Measurements from ENCODE around the gene GNG13. TPM values are rescaled to one million over a fixed set of nuclear protein-coding genes. Genes with fewer than 3 reads are reported as not detected.
A peak's percentile ranks its signal among the peaks of the same experiment; 100 is the strongest.

Gene GNG13
- total and polyA plus RNA-seq, 2 experiments from 2014 or later = 0.29 TPM; not detected in 1

DNA sequence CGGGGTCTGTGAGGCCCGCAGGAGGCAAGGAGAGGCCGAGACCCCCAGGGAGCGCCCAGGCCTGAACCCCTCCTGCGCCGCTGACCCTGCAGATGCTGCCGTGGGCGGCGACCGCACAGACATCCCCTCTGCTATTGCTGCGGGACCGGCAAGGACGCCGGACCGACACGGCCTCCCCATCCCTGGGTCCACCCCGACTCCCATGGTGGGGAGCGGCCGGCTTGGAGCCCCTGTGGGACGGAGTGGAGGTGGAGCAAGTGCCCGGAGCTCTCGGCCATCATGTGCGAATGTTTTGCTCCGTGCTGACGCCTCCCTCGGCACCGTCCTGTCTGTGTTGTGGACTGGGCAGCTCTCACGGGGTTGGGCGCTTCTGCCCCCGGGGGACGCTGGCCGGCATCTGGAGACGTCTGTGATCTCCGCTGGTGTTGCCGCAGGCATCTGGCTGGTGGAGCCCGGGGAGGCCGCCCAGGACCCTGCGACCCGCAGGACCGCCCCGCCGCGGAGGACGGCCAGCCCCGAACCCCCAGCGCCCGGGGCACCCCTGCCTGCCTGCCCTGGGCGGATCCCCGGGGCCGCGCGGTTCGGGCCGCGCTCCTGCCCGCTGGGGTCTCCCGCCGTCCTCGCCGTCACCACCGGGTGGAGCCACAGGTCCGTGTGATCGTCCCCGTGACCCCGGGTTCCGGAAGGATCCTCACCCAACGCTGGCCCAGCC, 12.8 kb upstream of the GNG13 start:
- Histone ChIP-seq H3F3A (replicated peaks; ENCODE audit: low read depth) (peaks cover 8% of the 10 kb centered on the region; the same call in 1 of the 2 replicates), H3K36me3 (ENCODE audit: insufficient read depth) (no peaks in the 10 kb centered on the region), H4K20me1 (replicated peaks; ENCODE audit: insufficient read depth) (peaks cover 3% of the 10 kb centered on the region; the same call in 1 of the 2 replicates), H3K4me2 (peak overlapping the region; percentile 84), H3K27me3 (ENCODE audit: insufficient read depth) (no peaks in the 10 kb centered on the region; the same call in 1 of the 2 replicates), H3K4me1 (ENCODE audit: insufficient read depth) (no peaks in the 10 kb centered on the region), H2AFZ (peak overlapping the region; percentile 97), H3K79me2 (replicated peaks; ENCODE audit: insufficient read depth) (peaks cover 4% of the 10 kb centered on the region; the same call in 1 of the 2 replicates), H3K4me3 (peak overlapping the region; percentile 66), H3K9me2 (ENCODE audit: insufficient read depth) (no peaks in the 10 kb centered on the region), H3K27ac (ENCODE audit: low read depth) (no peak overlapping the region)
- TF ChIP-seq JUNB (IDR thresholded peaks at IDR 0.05; ENCODE audit: unreplicated experiment) (no peak), STAT1 (IDR thresholded peaks at IDR 0.05; ENCODE audit: unreplicated experiment) (no peak), EZH2phosphoT487 (IDR thresholded peaks at IDR 0.05; ENCODE audit: unreplicated experiment) (no peak), POLR2AphosphoS5 (IDR thresholded peaks at IDR 0.05; ENCODE audit: low read depth) (peak; percentile 41; the same call in 1 of the 2 replicates), ZNF114 (CRISPR knock-in tag; IDR thresholded peaks at IDR 0.05) (no peak), CREB1 (CRISPR knock-in tag; IDR thresholded peaks at IDR 0.05; ENCODE audit: low read depth) (0 out of 2 replicates have a peak, but pooled peaks have one; percentile 15), EZH2 (IDR thresholded peaks at IDR 0.05; ENCODE audit: low read depth, unreplicated experiment) (no peak), NANOG (IDR thresholded peaks at IDR 0.05; ENCODE audit: borderline replicate concordance) (no peak), ZNF331 (CRISPR knock-in tag; IDR thresholded peaks at IDR 0.05; ENCODE audit: low read depth) (no peak)
- TF ChIP-seq, protein P1, sequence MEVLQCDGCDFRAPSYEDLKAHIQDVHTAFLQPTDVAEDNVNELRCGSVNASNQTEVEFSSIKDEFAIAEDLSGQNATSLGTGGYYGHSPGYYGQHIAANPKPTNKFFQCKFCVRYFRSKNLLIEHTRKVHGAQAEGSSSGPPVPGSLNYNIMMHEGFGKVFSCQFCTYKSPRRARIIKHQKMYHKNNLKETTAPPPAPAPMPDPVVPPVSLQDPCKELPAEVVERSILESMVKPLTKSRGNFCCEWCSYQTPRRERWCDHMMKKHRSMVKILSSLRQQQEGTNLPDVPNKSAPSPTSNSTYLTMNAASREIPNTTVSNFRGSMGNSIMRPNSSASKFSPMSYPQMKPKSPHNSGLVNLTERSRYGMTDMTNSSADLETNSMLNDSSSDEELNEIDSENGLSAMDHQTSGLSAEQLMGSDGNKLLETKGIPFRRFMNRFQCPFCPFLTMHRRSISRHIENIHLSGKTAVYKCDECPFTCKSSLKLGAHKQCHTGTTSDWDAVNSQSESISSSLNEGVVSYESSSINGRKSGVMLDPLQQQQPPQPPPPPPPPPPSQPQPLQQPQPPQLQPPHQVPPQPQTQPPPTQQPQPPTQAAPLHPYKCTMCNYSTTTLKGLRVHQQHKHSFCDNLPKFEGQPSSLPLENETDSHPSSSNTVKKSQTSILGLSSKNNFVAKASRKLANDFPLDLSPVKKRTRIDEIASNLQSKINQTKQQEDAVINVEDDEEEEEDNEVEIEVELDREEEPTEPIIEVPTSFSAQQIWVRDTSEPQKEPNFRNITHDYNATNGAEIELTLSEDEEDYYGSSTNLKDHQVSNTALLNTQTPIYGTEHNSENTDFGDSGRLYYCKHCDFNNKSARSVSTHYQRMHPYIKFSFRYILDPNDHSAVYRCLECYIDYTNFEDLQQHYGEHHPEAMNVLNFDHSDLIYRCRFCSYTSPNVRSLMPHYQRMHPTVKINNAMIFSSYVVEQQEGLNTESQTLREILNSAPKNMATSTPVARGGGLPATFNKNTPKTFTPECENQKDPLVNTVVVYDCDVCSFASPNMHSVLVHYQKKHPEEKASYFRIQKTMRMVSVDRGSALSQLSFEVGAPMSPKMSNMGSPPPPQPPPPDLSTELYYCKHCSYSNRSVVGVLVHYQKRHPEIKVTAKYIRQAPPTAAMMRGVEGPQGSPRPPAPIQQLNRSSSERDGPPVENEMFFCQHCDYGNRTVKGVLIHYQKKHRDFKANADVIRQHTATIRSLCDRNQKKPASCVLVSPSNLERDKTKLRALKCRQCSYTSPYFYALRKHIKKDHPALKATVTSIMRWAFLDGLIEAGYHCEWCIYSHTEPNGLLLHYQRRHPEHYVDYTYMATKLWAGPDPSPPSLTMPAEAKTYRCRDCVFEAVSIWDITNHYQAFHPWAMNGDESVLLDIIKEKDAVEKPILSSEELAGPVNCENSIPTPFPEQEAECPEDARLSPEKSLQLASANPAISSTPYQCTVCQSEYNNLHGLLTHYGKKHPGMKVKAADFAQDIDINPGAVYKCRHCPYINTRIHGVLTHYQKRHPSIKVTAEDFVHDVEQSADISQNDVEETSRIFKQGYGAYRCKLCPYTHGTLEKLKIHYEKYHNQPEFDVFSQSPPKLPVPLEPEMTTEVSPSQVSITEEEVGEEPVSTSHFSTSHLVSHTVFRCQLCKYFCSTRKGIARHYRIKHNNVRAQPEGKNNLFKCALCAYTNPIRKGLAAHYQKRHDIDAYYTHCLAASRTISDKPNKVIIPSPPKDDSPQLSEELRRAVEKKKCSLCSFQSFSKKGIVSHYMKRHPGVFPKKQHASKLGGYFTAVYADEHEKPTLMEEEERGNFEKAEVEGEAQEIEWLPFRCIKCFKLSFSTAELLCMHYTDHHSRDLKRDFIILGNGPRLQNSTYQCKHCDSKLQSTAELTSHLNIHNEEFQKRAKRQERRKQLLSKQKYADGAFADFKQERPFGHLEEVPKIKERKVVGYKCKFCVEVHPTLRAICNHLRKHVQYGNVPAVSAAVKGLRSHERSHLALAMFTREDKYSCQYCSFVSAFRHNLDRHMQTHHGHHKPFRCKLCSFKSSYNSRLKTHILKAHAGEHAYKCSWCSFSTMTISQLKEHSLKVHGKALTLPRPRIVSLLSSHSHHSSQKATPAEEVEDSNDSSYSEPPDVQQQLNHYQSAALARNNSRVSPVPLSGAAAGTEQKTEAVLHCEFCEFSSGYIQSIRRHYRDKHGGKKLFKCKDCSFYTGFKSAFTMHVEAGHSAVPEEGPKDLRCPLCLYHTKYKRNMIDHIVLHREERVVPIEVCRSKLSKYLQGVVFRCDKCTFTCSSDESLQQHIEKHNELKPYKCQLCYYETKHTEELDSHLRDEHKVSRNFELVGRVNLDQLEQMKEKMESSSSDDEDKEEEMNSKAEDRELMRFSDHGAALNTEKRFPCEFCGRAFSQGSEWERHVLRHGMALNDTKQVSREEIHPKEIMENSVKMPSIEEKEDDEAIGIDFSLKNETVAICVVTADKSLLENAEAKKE (CRISPR knock-in tag; IDR thresholded peaks at IDR 0.05) = no peak
- TF ChIP-seq, protein P2, sequence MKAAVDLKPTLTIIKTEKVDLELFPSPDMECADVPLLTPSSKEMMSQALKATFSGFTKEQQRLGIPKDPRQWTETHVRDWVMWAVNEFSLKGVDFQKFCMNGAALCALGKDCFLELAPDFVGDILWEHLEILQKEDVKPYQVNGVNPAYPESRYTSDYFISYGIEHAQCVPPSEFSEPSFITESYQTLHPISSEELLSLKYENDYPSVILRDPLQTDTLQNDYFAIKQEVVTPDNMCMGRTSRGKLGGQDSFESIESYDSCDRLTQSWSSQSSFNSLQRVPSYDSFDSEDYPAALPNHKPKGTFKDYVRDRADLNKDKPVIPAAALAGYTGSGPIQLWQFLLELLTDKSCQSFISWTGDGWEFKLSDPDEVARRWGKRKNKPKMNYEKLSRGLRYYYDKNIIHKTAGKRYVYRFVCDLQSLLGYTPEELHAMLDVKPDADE (IDR thresholded peaks at IDR 0.05) = no peak
- TF ChIP-seq, protein P3, sequence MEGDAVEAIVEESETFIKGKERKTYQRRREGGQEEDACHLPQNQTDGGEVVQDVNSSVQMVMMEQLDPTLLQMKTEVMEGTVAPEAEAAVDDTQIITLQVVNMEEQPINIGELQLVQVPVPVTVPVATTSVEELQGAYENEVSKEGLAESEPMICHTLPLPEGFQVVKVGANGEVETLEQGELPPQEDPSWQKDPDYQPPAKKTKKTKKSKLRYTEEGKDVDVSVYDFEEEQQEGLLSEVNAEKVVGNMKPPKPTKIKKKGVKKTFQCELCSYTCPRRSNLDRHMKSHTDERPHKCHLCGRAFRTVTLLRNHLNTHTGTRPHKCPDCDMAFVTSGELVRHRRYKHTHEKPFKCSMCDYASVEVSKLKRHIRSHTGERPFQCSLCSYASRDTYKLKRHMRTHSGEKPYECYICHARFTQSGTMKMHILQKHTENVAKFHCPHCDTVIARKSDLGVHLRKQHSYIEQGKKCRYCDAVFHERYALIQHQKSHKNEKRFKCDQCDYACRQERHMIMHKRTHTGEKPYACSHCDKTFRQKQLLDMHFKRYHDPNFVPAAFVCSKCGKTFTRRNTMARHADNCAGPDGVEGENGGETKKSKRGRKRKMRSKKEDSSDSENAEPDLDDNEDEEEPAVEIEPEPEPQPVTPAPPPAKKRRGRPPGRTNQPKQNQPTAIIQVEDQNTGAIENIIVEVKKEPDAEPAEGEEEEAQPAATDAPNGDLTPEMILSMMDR (conservative IDR thresholded peaks at IDR 0.05; ENCODE audit: low read depth in 2 of 2) = peak; percentile 64 to 90
- TF ChIP-seq, protein P4, sequence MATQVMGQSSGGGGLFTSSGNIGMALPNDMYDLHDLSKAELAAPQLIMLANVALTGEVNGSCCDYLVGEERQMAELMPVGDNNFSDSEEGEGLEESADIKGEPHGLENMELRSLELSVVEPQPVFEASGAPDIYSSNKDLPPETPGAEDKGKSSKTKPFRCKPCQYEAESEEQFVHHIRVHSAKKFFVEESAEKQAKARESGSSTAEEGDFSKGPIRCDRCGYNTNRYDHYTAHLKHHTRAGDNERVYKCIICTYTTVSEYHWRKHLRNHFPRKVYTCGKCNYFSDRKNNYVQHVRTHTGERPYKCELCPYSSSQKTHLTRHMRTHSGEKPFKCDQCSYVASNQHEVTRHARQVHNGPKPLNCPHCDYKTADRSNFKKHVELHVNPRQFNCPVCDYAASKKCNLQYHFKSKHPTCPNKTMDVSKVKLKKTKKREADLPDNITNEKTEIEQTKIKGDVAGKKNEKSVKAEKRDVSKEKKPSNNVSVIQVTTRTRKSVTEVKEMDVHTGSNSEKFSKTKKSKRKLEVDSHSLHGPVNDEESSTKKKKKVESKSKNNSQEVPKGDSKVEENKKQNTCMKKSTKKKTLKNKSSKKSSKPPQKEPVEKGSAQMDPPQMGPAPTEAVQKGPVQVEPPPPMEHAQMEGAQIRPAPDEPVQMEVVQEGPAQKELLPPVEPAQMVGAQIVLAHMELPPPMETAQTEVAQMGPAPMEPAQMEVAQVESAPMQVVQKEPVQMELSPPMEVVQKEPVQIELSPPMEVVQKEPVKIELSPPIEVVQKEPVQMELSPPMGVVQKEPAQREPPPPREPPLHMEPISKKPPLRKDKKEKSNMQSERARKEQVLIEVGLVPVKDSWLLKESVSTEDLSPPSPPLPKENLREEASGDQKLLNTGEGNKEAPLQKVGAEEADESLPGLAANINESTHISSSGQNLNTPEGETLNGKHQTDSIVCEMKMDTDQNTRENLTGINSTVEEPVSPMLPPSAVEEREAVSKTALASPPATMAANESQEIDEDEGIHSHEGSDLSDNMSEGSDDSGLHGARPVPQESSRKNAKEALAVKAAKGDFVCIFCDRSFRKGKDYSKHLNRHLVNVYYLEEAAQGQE (IDR thresholded peaks at IDR 0.05; ENCODE audit: unreplicated experiment) = no peak
- Mint-ChIP-seq H3K27ac (no peak overlapping the region), H3K9me3 (peaks cover 2% of the 10 kb centered on the region; the same call in 2 of the 3 replicates), H3K4me3 (peak overlapping the region; percentile 59), H3K36me3 (ENCODE audit: low read depth) (no peaks in the 10 kb centered on the region), H3K4me1 (peaks cover 6% of the 10 kb centered on the region), H3K27me3 (ENCODE audit: insufficient read depth, low read depth, poor library complexity) (peaks cover 18% of the 10 kb centered on the region)
- DNase-seq (ENCODE audit: low spot score) (peak; percentile 87), ATAC-seq (peak; percentile 94)
